Measurements from ENCODE around the gene ZEB2.
A peak's percentile ranks its signal among the peaks of the same experiment; 100 is the strongest.

Gene ZEB2

GRCh38 chr2:144529841-144530240, 9.9 kb upstream of the ZEB2 start:
- DNase-seq (ENCODE audit: low spot score), result no peak

DNA sequence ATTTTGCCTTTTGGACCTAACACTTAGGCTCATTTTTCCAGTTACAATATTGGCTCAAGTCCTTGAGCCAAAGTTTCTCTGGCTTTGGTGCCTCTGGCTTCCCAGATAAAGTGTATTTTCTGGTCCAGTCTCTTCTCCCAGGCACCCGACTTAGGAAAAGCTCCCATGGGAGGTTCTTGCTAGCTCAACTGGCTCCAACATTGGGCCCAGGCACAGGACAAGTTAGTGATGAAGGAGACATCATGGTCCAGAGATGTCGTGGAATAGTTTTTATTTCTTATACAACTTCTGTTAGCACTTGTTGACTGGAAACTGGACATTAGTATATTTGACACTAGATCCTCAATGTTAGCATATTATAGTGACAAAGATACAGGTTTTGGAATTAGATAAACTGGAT, 8.2 kb upstream of the ZEB2 start:
- DNase-seq (ENCODE audit: low spot score), result no peak

- DNase-seq (ENCODE audit: low spot score), result no peak
Observed at GRCh38 chr2:144526831-144527230, 6.9 kb upstream of the ZEB2 start.

DNA sequence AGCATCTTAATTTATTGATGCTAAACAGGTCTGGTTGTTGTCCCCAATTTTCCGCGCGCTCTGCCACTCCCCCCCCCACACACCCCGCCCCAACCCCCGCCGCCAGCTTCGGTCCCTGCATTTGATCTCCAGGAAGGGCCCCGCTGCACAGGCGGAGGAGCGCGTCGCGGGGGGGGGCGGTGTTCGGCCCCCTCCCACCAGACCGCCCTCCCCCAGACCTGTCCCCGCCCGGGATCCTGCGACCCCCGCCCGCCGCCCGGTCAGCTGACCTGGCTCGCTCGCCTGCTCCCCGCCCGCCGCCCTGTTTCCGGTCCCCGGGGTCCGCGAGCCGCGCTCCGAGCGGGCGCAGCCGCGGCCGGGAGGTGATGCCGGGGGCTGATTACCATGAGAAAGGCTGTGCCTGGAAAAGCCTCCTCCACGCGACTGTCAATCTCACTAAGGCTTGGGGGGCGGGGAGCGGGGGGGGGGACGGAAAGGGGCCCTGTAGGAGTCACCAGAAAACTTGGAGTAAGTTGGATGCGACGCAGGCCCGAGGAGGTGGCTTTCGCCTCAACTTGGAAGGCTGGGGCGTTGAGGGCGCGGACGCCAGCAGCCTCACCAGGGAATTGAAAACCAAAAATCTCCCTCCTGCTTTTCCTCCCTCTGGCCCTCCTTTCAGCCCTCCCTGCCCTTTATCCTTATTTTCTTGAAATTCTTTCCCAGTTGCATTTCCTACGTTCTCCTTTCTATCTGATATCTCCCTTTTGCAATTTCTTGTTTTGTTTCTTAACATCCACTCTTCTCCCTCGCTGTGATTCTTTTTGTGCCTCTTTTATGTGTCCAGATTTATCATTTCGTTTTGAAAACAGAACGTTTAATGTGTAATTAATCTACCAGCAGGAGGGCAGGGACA, 4.4 kb upstream of the ZEB2 start:
- peak; percentile 31 for DNase-seq (ENCODE audit: low spot score)

- DNase-seq (ENCODE audit: low spot score), result peak; percentile 37
Observed at GRCh38 chr2:144523596-144524117, 3.7 kb upstream of the ZEB2 start.

DNA sequence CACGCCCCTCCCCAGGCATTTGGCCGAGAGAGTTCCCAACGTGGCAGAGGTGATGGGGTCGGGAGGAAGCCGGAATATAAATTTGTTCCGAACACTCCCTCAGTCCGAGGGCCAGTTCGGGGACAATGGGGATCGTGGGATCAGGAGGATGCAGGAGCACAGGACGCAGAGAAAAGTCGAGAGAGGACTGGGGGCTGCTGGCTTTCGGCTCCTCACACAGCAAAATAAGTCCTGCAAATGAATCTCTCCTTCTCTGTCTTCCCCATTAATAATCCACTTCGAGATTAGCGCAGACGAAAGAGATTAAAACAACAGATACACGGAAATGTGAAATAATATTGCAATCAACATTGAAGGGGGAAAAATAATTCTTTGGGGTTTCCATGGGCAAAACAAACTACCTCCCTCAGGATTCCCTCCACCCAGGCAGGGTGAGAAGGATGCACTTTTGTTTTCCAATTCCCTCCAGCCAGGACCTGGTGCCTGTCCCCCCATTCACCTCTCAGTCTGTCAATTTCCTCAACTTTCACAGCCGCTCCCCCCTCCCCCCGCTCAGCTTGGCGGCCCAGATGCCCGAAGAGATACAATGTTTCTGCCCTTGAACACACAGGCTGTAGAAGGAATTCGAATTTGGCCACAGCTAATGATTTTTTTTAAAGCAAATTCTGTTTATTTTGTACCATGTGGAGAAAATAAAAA, 3.1 kb upstream of the ZEB2 start:
- DNase-seq (ENCODE audit: low spot score), result peak; percentile 9

DNA sequence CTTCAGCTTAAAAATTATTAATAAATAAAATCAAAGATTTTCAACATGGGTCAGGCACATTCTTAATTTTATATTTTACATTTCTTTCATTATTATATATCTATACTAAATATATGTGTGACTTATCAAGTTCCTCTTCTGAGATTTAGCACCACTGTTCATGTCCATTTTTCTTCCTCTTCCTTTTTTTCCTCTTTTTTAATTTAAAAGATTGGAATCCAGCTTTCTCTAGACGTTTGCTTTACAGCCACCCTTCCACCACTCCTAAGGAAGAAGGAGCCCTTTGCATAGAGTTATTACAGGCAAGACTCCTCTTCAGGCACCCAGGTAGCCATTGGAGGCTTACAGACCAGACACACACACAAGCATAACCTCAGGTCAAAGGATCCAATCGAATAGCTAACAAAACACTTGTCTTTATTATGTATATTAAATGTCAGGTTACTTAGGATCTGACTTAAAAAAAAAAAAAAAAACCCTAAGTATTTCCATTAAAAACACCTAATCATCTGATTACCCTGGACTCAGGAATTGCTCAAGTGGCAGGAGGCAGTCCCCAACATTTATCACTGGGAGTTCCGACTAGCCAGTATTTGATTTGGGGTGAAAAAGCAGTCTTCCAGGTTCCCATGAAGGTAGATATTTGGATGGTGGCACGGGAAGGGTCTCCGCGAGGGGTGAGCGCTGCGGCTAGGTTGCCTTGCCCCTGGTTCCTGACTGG, 2.4 kb upstream of the ZEB2 start:
- DNase-seq (ENCODE audit: low spot score), result no peak

GRCh38 chr2:144521686-144522085, 1.8 kb upstream of the ZEB2 start:
- DNase-seq (ENCODE audit: low spot score), result no peak

DNA sequence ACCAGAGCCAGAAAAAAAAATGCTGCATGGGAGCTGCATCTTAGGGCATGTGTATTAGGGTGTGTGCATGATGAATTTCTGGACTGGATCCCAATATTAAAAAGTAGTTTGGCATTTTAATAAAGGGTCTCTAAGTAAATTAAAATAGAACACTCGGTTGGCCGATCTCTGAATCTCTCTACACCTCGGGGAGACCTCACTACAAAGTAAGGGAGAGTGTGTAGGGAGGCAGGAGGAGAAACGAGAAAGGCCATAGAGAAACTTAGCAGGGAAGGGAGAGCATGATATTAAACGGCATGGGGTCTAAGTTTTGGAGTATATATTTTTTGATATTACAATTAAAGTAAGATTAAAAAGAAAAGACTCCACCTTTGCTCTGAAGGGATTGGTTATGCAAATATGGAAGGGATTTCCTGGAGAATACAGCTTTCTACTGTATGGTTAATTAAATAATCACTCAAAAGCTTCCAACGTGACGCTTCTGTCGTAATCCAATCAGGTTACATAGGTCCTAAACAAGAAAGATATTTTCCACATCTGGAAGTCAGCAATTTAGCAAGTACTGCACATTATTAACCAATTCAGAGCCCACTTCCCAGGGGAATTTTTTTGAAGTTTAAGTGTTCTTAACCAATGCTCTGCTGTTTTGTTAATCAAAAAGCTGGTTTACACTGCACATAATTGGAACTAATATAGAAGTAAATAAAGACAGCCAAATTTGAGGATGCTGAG, 1.0 kb upstream of the ZEB2 start:
- DNase-seq (ENCODE audit: low spot score), result no peak

DNA sequence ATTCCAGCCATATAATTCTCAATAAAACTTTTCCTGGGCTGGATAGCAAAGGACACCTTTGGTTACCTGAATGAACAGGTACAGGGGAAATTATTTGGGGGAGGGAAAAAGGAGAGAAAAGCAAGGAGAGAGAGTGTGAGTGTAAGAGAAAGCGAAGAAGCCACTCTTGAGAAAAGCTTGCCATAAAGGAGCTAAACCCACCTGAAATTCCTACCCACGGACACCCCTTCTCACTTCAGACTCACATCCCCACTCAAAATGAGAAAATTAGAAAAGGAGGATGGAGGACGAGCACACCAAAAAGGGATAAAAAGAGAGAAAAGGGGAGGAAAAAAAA, 354 bp downstream of the ZEB2 start:
- DNase-seq (ENCODE audit: low spot score), result no peak

GRCh38 chr2:144518748-144519596, 947 bp downstream of the ZEB2 start:
- no peak for DNase-seq (ENCODE audit: low spot score)

- peak; percentile 10 for DNase-seq (ENCODE audit: low spot score)
Observed at GRCh38 chr2:144517866-144518747, 1.8 kb downstream of the ZEB2 start.

GRCh38 chr2:144516981-144517865, 2.7 kb downstream of the ZEB2 start:
- DNase-seq (ENCODE audit: low spot score), result peak; percentile 37

DNA sequence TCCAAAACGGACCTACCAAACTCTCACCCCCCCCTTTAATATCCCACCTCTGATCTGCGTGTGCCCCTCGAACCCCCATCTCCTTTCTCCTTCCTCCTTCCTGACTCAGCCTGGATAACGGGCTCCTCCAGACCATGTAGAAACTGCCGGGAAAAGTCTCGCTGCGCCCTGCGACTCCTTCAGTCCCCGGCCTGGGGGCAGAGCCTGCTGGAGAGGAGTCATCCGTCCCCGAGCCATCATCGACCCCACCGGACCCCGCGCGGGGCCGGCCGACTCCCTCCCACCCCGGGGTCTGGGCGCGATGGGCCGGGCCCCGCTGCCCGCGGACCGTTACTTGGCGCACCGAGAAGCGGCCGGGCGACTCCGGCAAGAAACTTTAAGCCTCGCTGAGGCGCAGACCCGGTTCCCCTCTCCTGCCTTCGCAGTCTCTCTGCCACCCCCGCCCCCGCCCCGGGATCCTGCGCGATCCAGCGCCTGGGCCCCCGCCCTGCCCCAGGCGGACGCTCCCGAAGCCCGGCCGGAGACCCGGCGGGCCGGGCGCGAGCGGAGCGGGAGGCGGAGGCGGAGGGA, 3.4 kb downstream of the ZEB2 start:
- DNase-seq (ENCODE audit: low spot score), result peak; percentile 13

DNA sequence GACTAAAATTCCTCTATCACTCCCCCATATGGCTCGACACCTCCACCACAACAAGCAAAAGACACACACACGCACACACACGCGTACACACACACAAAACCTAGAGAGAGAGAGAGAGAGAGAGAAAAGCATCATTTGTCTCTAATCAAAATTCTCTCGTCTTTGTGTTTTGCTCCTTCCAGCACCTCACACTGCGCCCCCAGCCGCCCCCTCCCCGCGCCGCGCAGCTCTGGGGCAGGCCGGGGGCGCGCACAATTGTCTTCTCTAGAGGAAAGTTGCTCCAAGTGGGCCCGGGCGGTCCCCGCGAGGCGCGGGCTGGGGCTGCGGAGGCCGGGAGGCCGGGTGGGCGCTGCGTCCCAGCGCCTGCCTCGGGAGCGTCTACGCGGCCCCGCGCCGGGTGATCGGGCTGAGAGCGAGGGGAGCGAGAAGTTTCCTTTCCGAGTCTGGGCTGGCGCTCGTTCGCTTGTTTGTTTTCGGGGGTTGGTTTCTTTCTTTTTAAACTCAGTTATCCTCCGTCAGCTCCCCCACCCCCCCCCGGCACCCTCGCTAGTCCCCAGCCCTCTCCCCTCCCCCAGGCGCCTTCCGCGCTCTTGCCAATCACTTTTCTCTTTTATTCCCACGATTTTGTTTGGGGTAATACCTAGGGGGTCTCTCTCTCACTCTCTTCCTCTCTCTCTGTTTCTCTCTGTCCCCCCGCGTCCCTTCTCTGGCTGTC, 4.1 kb downstream of the ZEB2 start:
- no peak for DNase-seq (ENCODE audit: low spot score)

GRCh38 chr2:144515099-144515695, 4.7 kb downstream of the ZEB2 start:
- peak; percentile 29 for DNase-seq (ENCODE audit: low spot score)

DNA sequence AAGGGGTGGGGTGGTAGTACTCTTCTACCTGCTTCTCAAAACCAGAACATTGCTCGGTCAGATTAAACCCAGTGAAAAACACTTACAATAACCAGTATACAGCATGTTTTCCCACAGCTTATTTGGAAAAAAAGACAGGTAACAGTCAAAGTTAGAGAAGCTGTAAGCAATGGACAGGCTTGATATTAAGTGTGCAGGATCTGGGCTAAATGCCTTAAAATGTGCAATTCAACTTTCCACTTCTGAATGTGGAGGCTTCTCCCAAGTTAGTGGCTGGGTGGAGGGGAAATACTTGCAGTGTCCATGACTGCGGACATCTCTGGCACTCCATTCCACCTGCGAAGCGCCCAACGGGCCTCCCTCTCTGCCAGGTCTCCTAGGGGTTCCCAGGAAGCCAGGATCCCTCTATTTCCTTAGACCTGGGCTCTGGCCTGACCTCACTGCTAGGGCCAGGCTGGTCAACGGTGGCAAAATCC, 5.3 kb downstream of the ZEB2 start:
- DNase-seq (ENCODE audit: low spot score), result no peak
